Fibroblast of lung (primary cell): ENCODE results near the gene HHLA2.

Source experiments
- CTCF ChIP-seq, 2 donors: IDR thresholded peaks in 1 of 2; conservative IDR thresholded peaks in 1 of 2; 1 replicate in 1 of 2; 2 replicates in 1 of 2; pipeline ENCODE4 v1.5.1; 2011 to 2012; ENCODE audit warnings: low read length in 2 of 2, control low read depth in 1 of 2, inconsistent platforms in 1 of 2, low read depth in 1 of 2, mild to moderate bottlenecking in 1 of 2
- EZH2 ChIP-seq: IDR thresholded peaks from 2 replicates; pipeline ENCODE4 v1.5.1; 2012; ENCODE audit warnings: low read length, control low read depth, mild to moderate bottlenecking; ENCODE audit errors: missing control alignments

DNA sequence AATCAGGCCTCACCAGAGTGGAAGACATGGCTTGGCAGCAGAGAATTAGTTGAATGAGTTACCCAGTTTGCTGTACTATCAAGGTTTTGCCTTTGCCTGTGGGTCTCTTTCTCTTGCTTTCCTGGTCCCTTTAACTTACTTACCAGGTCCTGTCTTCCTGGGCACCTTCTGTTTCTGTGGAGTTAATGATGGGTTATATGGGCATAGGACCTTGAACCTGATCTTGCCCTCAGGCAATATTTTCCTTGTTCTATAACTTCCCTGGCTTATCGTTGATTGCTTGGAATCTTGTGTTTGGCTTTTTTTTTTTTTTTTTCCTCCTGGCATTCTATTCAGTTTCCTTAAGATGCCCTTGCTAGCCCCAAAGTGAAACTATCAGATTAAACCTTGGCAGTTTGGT lies 106.8 kb downstream of the HHLA2 start:
- TF ChIP-seq EZH2 (no peak), CTCF (conservative IDR thresholded peaks at IDR 0.05 in 1 of 2, IDR thresholded peaks at IDR 0.05 in 1 of 2; ENCODE audit: low read depth in 1 of 2, low read length in 2 of 2) (no peak)
